HL-60/S4 (cell line): ENCODE results near the gene FMR1NB.

ENCODE experiments used
- in situ Hi-C: fragments of 300-500 bp; cut with MboI; formaldehyde crosslinking; loops from 2 replicates; pipeline ENCODE4 v1.14.3; 2022; ENCODE audit warnings: low sequenced_read_pairs

Gene FMR1NB

GRCh38 chrX:147981038-147981752 is at the start of gene FMR1NB:
FMR1NB (plus strand) TSS chrX:147981337; CDS start chrX:147981403, 66 bp downstream.
- in situ Hi-C loops, result no loop called here

- in situ Hi-C loops, result no loop called here
Measured at GRCh38 chrX:147933815-147934214, 47.3 kb upstream of the FMR1NB start.

- in situ Hi-C loops, result no loop called here
Measured at GRCh38 chrX:147935156-147935758, 45.9 kb upstream of the FMR1NB start.

- in situ Hi-C loops, result no loop called here
Measured at GRCh38 chrX:147945286-147945685, 35.9 kb upstream of the FMR1NB start.

GRCh38 chrX:147948531-147948930 is 32.6 kb upstream of the FMR1NB start:
- in situ Hi-C loops, result no loop called here

GRCh38 chrX:147950352-147950751 is 30.8 kb upstream of the FMR1NB start:
- in situ Hi-C loops, result no loop called here

GRCh38 chrX:147953976-147954375 is 27.2 kb upstream of the FMR1NB start:
- in situ Hi-C loops, result no loop called here

- in situ Hi-C loops, result no loop called here
Measured at GRCh38 chrX:147957291-147957690, 23.8 kb upstream of the FMR1NB start.

- in situ Hi-C loops, result no loop called here
Measured at GRCh38 chrX:147958291-147958690, 22.8 kb upstream of the FMR1NB start.

- in situ Hi-C loops, result no loop called here
Measured at GRCh38 chrX:147960722-147961121, 20.4 kb upstream of the FMR1NB start.

- in situ Hi-C loops, result no loop called here
Measured at GRCh38 chrX:147962476-147962875, 18.7 kb upstream of the FMR1NB start.

- in situ Hi-C loops, result no loop called here
Measured at GRCh38 chrX:147978931-147979330, 2.2 kb upstream of the FMR1NB start.

GRCh38 chrX:148020329-148020728 is 39.2 kb downstream of the FMR1NB start:
- in situ Hi-C loops, result no loop called here

- in situ Hi-C loops, result no loop called here
Measured at GRCh38 chrX:148024425-148025148, 43.5 kb downstream of the FMR1NB start.

GRCh38 chrX:148035380-148035779 is 54.2 kb downstream of the FMR1NB start:
- in situ Hi-C loops, result no loop called here

- in situ Hi-C loops, result no loop called here
Measured at GRCh38 chrX:148037020-148037419, 55.9 kb downstream of the FMR1NB start.

- in situ Hi-C loops, result no loop called here
Measured at GRCh38 chrX:148043271-148043855, 62.2 kb downstream of the FMR1NB start.

- in situ Hi-C loops, result no loop called here
Measured at GRCh38 chrX:148047200-148047599, 66.1 kb downstream of the FMR1NB start.

- in situ Hi-C loops, result no loop called here
Measured at GRCh38 chrX:148049441-148049840, 68.3 kb downstream of the FMR1NB start.

- in situ Hi-C loops, result no loop called here
Measured at GRCh38 chrX:148051973-148052372, 70.8 kb downstream of the FMR1NB start.

- in situ Hi-C loops, result no loop called here
Measured at GRCh38 chrX:148067285-148067684, 86.1 kb downstream of the FMR1NB start.
